Activated naive CD8-positive, alpha-beta T cell treated with anti-CD3 and anti-CD28 coated beads, Interleukin-2, amount 50 U/mL, for 16 hours (primary cell): ENCODE data around the gene CDYL.
A peak's percentile ranks its signal among the peaks of the same experiment; 100 is the strongest.
"Not testable (repeated sequence)": the region's sequence is repeated elsewhere in the genome, so short reads cannot be mapped to it uniquely, and the experiment has no call there.

ENCODE experiments used
- DNase-seq: peaks from one replicate; pipeline ENCODE4 v3.0.0-alpha.2; 2020; ENCODE audit warnings: low read depth, low spot score

Gene CDYL

GRCh38 chr6:5003604-5004372, 227.6 kb downstream of the CDYL start, which contains the start of gene RPP40:
Gene RPP40, minus strand, starts transcription at chr6:5004037. Its CDS starts 35 bp downstream, at chr6:5004002.
- peak; percentile 99 for DNase-seq

- no peak for DNase-seq
These were observed 228.3 kb downstream of the CDYL start for GRCh38 chr6:5004373-5005037.

GRCh38 chr6:5005038-5005433, 228.8 kb downstream of the CDYL start:
- not testable (repeated sequence) for DNase-seq
